GM12872 (cell line): ENCODE measurements around the gene COQ2.

Source experiments
- TF ChIP-seq, protein P1 (sequence below): IDR thresholded peaks from 3 replicates; pipeline ENCODE4 v1.5.1; 2011; ENCODE audit warnings: low read depth, mild to moderate bottlenecking, low read length, moderate library complexity; ENCODE audit not compliant: insufficient read depth

The COQ2 gene

GRCh38 chr4:83214079-83214478 is 70.5 kb downstream of the COQ2 start:
- TF ChIP-seq, protein P1, sequence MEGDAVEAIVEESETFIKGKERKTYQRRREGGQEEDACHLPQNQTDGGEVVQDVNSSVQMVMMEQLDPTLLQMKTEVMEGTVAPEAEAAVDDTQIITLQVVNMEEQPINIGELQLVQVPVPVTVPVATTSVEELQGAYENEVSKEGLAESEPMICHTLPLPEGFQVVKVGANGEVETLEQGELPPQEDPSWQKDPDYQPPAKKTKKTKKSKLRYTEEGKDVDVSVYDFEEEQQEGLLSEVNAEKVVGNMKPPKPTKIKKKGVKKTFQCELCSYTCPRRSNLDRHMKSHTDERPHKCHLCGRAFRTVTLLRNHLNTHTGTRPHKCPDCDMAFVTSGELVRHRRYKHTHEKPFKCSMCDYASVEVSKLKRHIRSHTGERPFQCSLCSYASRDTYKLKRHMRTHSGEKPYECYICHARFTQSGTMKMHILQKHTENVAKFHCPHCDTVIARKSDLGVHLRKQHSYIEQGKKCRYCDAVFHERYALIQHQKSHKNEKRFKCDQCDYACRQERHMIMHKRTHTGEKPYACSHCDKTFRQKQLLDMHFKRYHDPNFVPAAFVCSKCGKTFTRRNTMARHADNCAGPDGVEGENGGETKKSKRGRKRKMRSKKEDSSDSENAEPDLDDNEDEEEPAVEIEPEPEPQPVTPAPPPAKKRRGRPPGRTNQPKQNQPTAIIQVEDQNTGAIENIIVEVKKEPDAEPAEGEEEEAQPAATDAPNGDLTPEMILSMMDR: no peak
